Kidney tubule cell (primary cell): ENCODE results near the gene NKIRAS1.

Source experiments
- DNase-seq: peaks from one replicate; pipeline ENCODE4 v3.0.0-alpha.2; 2018; ENCODE audit warnings: low spot score

Gene NKIRAS1

GRCh38 chr3:23916886-23917678 lies at the start of gene NKIRAS1, which contains the start of gene RPL15:
Gene NKIRAS1 (minus strand): TSS chr3:23916990. CDS start chr3:23910904, 6,086 bp downstream.
Gene RPL15 (plus strand): TSS chr3:23917132. CDS start chr3:23917860, 728 bp downstream.
- peak; percentile 97 for DNase-seq

- no peak for DNase-seq
These were observed 49.5 kb upstream of the NKIRAS1 start for GRCh38 chr3:23966328-23966727.

DNA sequence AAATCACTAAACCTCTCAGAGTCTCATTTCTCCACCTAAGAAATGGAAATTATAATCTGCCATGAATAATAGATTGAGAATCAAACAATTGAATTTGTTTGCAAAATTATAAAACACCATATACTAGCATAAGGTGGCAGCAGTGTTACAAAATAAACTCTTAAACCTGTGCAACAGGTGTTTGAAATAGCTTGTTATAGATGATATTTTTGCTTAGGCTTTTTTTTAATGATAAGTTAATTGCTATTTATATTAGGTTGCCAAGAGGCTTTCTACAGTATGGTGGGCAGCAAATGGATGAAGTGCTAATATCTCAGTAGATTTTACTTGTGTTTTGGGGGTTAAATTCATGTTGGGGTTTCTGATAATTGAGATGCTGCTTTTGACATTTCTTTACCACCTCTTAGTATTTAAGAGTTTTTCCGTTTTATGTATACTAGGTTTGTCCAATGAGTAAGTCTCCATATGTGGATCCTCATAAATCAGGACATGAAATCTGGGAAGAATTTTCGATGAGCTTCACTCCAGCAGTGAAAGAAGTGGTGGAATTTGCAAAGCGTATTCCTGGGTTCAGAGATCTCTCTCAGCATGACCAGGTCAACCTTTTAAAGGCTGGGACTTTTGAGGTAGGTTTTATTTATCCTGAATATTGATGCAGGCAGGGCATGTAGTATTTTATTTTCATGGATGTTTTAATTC lies 47.9 kb upstream of the NKIRAS1 start:
- DNase-seq: no peak

DNA sequence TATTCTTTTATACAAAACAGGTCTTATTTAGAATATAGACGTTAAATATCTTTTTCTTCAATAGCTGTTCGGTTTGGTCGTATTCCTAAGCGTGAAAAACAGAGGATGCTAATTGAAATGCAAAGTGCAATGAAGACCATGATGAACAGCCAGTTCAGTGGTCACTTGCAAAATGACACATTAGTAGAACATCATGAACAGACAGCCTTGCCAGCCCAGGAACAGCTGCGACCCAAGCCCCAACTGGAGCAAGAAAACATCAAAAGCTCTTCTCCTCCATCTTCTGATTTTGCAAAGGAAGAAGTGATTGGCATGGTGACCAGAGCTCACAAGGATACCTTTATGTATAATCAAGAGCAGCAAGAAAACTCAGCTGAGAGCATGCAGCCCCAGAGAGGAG lies 45.1 kb upstream of the NKIRAS1 start:
- no peak for DNase-seq

DNA sequence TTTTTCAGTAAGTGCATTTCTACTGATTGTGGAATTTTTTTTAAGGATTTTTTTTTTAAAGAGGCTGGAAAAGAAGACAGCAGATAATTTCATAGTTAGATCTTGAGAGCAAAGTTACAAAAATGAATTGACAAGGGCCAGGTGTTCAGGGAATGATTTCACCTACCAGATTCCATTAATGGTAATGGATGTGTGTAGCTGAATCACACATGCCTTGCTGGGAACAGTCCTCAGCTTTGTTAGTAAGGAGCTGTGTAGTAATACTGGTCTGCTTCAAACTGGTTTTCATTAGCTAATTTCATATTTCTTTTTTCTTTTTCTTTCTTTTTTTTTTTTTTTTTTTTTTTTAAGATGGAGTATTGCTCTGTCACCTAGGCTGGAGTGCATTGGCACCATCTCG lies 44.3 kb upstream of the NKIRAS1 start:
- peak; percentile 59 for DNase-seq

GRCh38 chr3:23960649-23961048 lies 43.9 kb upstream of the NKIRAS1 start:
- DNase-seq: no peak

DNA sequence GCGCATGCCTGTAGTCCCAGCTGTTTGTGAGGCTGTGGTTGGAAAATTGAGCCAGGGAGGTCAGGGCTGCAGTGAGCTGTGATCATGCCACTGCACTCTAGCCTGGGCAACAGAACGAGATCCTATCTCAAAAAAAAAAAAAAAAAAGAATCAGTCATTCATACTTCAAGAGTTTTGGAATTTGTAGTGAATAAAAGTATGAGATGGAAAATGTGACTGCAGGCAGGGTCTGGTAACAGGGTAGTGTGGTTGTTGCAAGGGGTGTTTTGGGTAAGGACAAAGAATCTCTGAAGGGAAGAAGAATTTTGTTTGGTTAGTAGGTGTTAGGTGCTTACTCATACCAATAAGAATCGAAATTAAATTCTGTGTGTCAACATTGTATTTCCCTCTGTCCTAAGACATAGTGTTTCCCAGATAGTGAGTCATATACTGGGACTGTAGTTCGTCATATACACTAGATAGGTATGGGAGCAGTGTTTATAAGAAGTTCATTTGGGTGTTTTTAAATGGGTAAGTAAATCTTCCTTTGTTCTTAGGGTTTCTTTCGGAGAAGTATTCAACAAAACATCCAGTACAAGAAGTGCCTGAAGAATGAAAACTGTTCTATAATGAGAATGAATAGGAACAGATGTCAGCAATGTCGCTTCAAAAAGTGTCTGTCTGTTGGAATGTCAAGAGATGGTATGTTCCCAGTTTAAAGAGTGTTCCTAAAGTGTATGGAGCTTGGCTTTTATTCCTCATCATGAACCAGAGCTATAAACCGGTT lies 42.5 kb upstream of the NKIRAS1 start:
- peak; percentile 87 for DNase-seq

GRCh38 chr3:23956701-23957100 lies 39.9 kb upstream of the NKIRAS1 start:
- no peak for DNase-seq

GRCh38 chr3:23954144-23954543 lies 37.4 kb upstream of the NKIRAS1 start:
- DNase-seq: no peak

DNA sequence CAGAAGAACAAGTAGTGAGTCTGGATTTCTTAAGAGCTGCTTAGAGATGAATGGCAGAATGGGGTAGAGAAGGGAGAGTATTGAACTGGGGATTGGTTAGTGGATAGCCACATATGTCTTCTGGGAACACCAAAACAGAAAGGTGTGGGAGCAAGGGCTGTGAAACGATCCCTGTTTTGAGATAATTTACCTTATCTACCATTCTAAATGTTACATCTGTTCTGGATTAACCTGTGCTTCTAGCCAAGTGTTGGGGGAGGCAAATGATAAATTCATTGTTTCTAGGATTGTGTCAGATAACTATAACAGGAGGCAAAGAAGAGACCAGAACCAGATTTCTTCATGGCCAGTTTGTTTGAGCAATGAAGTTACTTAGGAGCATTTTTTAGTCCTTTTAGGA lies 36.7 kb upstream of the NKIRAS1 start:
- DNase-seq: no peak

GRCh38 chr3:23952646-23953045 lies 35.9 kb upstream of the NKIRAS1 start:
- DNase-seq: no peak

- peak; percentile 38 for DNase-seq
These were observed 33.5 kb upstream of the NKIRAS1 start for GRCh38 chr3:23950293-23950692.

DNA sequence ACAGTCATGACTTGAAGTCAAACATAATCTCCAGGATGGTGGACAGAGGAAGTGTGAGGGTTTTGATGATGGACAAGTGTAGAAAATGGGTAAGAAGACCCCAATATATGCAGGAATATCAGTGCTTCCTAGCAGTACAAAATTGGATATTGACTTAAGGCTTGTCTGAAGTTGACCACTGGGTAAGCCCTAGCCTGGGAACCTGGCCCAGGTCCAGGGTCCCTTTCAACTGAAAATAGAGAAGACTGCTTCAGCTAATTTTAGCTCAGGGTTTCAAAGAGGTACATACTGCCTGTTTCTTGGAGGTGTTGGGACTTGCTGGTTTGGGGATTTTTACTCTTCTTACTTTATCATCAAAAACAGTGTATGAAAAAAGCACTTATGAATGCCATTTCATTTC lies 33.0 kb upstream of the NKIRAS1 start:
- no peak for DNase-seq

GRCh38 chr3:23948761-23949160 lies 32.0 kb upstream of the NKIRAS1 start:
- DNase-seq: peak; percentile 34

DNA sequence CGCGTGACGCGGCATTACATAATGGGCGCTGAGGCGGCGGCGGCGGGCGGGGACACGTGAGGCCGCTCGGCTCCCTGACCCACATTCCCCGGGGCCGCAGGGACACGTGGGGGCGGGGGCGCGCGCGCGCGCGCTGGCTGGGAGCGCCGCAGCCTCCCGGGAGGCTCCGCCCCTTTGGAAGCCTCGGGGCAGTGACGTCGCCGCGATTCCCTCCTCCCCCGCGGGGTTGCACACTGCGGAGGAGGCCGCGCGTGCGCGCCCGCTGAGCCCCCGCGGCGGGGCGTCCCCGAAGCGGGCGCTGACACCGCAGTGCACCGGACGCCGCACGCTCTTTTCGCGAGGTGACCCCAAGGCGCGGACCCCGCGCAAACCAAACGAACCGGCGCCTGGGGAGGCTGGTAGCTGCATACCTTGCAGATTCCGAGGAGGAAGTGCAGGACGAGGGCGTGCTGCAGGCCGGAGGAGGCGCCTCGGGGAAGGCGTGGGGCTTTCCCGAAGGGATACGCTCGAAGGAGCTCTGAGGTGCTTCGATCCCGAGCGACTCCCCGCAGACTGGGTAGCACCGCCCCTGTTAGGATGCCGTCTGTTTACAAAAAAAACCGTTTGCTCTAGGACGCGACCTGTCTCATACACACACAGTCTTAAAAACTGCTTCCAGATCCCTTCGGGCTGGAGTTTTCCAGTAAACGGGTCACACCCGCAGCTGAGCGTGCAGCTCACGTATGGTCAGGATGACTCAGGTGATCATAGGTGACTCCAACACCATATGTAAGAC lies 29.3 kb upstream of the NKIRAS1 start:
- DNase-seq: peak; percentile 97

DNA sequence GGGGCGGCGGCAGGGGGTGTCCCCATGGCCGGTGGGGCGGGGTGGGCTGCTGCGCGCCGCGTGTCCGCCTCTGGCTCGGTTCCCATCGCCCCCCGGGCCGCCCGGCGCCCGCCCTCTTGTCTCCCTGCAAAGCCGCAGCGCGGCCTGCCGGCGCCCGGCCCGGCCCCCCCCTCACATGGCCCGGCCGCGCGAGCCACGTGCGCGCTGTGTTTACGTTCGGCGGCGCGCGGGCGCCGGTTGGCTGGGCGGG lies 28.8 kb upstream of the NKIRAS1 start:
- DNase-seq: no peak

DNA sequence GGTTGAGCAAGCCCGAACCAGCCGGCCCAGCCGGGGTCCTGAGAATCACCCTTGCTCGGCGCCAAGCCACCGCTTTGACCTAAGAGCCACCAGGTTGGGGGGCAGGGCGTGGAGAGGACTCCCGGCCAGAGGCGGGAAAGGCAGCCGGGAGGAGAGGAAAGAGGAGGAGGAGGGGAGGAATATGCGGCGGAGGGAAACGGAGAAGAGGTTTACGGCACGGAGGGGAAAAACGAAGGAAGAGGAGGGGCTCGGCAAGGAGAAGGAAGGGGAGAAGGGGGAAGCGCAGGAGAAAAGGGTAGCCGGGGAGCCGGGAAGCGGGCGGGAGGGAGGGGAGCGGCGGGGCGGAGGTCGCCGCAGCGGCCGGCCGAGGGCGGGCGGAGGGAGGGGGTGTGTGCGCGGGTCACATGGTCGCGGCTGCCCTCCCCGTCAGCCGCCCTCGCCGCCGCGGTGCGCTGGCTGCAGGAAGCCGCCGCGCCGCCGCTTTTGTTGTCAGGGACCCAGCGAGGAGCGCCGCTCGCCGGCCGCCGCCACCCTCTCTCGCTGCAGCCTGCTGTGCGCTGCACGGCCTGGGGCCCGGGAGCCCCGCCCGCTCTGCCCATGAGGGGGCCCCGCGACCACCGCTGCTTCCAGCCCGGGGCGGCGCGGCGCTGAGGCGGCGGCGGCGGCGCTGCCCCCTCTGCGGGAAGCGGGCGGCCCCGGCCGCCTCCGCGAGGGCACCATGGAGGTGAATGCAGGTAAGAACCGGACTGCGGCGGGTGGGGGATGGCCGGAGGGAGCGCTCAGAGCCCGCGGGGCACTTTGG lies 28.3 kb upstream of the NKIRAS1 start, which contains the start of gene NR1D2:
Gene NR1D2 (plus strand): TSS at position 426 of the 802 bp plus-strand sequence. CDS start 293 bp downstream, at position 719.
- peak; percentile 88 for DNase-seq

DNA sequence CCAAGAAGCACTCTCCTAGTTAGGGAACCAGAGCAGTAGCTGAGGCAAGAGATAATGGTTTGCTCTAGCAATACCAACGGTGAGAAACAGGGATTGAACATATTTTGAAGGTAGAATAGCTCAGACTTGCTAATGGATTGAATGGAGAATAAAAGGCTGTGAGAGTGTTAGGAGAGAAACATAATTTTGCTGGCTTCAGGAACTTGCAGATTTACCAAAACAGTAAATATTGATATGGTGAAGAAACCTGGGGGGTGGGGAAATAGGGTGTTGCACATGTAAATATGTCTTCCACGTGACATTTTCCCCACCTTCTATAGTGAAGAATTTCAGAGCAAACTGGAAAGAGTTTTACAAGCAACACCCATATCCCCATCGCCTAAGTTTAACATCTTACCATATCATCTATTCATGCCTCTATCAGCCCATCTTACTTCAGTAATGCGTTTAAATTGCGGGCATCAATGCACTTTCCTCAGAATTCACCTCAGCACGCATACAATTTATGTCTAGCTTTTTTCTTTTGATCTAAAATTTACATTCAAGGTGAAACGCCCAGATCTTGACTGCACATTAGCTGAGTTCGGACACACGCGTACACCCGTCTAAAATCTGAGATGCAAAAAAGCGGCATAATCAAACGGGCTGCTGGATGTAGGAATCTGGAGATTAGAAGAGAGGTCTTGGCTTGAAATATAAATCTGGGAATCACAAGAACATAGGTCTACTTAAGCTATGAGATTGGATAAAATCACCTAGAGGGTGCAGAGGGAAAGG lies 27.4 kb upstream of the NKIRAS1 start:
- DNase-seq: no peak

DNA sequence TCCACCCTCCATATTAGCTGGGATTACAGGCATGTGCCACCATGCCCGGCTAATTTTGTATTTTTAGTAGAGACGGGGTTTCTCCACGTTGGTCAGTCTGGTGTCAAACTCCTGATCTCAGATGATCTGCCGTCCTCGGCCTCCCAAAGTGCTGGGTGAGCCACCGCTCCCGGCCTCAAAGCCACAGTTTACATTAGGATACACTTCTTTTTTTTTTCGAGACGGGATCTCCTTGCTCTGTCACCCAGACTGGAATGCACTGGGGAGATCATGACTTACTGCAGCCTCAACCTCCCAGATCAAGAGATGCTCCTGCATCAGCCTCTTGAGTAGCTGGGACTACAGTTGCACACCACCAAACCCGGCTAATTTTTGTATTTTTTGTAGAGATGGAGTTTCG lies 25.8 kb upstream of the NKIRAS1 start:
- no peak for DNase-seq

GRCh38 chr3:23941440-23941839 lies 24.6 kb upstream of the NKIRAS1 start:
- no peak for DNase-seq
